ENCODE measurements around the gene SPANXD. TPM values are rescaled to one million over a fixed set of nuclear protein-coding genes. Genes with fewer than 3 reads are reported as not detected.

The SPANXD gene
- total RNA-seq, 6 experiments from 2014 or later, result not detected

- intact Hi-C loops (cut with DNase I), result no loop called here
- Histone ChIP-seq H3K9me3 (no peaks in the 10 kb centered on the region), H3K4me1 (no peaks in the 10 kb centered on the region), H3K27me3 (no peaks in the 10 kb centered on the region), H3K36me3 (no peaks in the 10 kb centered on the region), H3K27ac (no peak overlapping the region), H3K4me3 (no peak overlapping the region)
- no peak for DNase-seq
- no peak for ATAC-seq
- TF ChIP-seq CTCF (IDR thresholded peaks at IDR 0.05) (no peak), POLR2A (IDR thresholded peaks at IDR 0.05) (no peak)
- WGBS (ENCODE audit: insufficient coverage, low coverage, low lambda C conversion rate, missing lambda C conversion rate), result 31% methylated on average over 4 of the region's 4 CpGs
These were observed 30.2 kb downstream of the SPANXD start for GRCh38 chrX:141668371-141668770.

GRCh38 chrX:141662781-141663180, 35.8 kb downstream of the SPANXD start:
- no peak overlapping the region for H3K4me3 ChIP-seq
- ATAC-seq (no peak), DNase-seq (no peak)
- H3K4me1 ChIP-seq, result no peaks in the 10 kb centered on the region
- H3K27me3 ChIP-seq, result no peaks in the 10 kb centered on the region
- no peak for TF ChIP-seq CTCF (IDR thresholded peaks at IDR 0.05)
- TF ChIP-seq POLR2A (IDR thresholded peaks at IDR 0.05), result no peak
- H3K9me3 ChIP-seq, result no peaks in the 10 kb centered on the region
- whole genome bisulfite sequencing (ENCODE audit: insufficient coverage, low coverage, low lambda C conversion rate, missing lambda C conversion rate), result 26% methylated on average over 6 of the region's 6 CpGs
- no peaks in the 10 kb centered on the region for H3K36me3 ChIP-seq
- intact Hi-C loops (cut with DNase I), result no loop called here
- no peak overlapping the region for H3K27ac ChIP-seq

GRCh38 chrX:141652286-141652685, 46.3 kb downstream of the SPANXD start:
- TF ChIP-seq POLR2A (IDR thresholded peaks at IDR 0.05), result no peak
- TF ChIP-seq CTCF (IDR thresholded peaks at IDR 0.05), result no peak
- WGBS (ENCODE audit: insufficient coverage, low coverage, low lambda C conversion rate, missing lambda C conversion rate), result 53% methylated on average over 5 of the region's 5 CpGs
- Histone ChIP-seq H3K9me3 (no peaks in the 10 kb centered on the region), H3K27me3 (peaks cover 0 to 6% of the 10 kb centered on the region in 2 donors), H3K4me3 (no peak overlapping the region), H3K27ac (no peak overlapping the region), H3K36me3 (no peaks in the 10 kb centered on the region), H3K4me1 (no peaks in the 10 kb centered on the region)
- no peak for ATAC-seq
- intact Hi-C loops (cut with DNase I), result no loop called here
- DNase-seq, result no peak

Other genes starting within 250 kb of the SPANXD start
- gene SPANXA1, start 114.0 kb downstream of the SPANXD start, total RNA-seq, result not detected
- gene SPANXA2, start 109.0 kb downstream of the SPANXD start, total RNA-seq, result not detected
- not detected for gene MAGEC3, start 139.6 kb upstream of the SPANXD start, total RNA-seq
- gene MAGEC1, start 205.2 kb upstream of the SPANXD start, total RNA-seq, result not detected

Data from right lobe of liver (tissue), 6 donors.